Measurements from ENCODE around the gene CTSW.

The CTSW gene

GRCh38 chr11:65919573-65920371 is 40.1 kb downstream of the CTSW start:
- DNase-seq (ENCODE audit: low spot score) = peak; percentile 37
- no peak for FAIRE-seq

GRCh38 chr11:65920372-65920802 is 40.8 kb downstream of the CTSW start:
- FAIRE-seq (no peak), DNase-seq (ENCODE audit: low spot score) (no peak)

DNA sequence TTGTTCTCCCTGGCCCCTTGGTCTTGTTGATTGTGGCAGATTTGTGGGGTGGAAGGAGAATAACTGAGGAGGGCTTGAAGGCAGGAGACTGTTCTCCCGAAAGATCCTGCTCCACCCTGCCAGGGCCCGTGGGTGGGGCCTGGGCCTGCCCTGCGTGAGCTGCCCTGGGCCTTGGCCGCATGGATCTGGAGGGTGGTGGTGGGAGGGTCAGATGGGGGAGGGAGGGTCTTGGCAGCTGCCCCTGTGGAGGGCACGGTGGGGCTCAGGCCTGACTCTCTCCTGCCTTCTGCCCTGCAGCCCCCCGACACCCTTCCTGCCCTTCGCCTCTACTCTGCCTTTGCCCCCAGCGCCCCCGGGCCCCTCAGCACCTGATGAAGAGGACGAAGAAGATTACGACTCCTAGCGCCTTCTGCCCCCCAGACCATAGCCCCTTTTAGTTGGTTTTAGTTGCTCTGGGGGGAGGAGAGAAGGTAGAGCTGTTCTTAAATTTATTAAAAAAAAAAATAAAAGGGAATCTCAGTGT is 41.5 kb downstream of the CTSW start:
- FAIRE-seq (no peak), DNase-seq (ENCODE audit: low spot score) (no peak)

GRCh38 chr11:65921876-65922275 is 42.2 kb downstream of the CTSW start:
- no peak for FAIRE-seq
- DNase-seq (ENCODE audit: low spot score) = no peak

DNA sequence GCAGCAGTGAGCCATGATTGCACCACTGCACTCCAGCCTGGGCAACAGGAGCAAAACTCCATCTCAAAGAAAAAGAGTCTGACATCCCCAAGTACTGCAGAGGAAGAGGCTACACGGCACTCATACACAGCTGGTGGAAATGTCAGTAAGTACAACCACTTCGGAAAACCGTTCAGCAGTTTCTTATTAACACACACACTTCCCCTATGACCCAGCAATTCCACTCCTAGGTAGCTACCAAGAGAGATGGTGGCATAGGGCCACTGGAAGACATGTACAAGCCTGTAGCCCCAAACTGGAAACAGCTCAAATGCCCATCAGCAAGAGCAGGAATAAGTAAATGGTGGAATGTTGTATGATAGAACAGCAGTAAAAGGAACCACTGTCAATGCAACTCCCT is 42.9 kb downstream of the CTSW start:
- DNase-seq (ENCODE audit: low spot score) (no peak), FAIRE-seq (no peak)

- DNase-seq (ENCODE audit: low spot score) (no peak), FAIRE-seq (no peak)
Observed at GRCh38 chr11:65925397-65925796, 45.8 kb downstream of the CTSW start.

DNA sequence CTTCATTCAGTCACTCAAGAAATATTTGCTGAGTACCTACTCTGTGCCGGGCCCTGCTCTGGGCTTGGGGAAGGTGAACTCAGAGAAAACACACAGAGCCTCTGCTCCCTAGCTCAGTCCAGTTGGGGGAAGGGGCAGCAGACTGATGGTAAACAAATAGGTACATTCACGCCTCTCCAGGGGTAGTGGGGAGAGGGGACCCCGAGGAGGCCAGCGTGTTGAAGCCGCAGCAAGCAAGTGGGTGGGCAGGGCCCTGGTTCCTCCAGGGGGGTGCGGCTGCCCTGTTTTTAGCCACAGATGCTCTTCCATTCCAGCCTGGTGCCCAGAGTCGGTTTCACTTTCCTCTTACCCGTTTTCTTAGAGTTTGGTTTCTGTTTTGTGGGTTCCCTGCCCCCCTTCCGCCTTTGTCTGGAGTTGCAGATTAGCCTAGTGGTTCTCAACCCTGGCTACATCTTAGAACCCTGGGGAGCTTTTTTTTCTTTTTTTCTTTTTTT is 48.3 kb downstream of the CTSW start:
- DNase-seq (ENCODE audit: low spot score) = no peak
- FAIRE-seq = no peak

DNA sequence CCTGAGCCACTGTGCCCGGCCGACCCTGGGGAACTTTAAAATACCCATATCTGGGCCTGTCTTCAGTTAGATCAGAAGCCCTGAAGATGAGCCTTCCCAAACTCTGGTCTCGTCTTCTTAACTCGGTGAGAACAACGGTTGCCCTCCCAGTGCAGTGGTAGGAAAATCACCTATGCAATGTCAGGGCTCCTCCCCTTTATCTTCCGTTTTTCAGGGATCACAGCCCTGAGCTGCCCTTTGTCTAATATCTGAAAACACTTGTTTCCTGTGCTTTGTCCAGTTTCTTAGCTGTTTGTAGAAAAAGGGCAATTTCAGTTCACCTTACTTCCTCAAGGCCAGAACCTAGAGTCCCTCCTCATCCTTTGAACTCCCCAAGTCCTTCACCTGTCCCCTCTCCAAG is 49.0 kb downstream of the CTSW start:
- DNase-seq (ENCODE audit: low spot score) (no peak), FAIRE-seq (no peak)

- no peak for DNase-seq (ENCODE audit: low spot score)
- no peak for FAIRE-seq
Observed at GRCh38 chr11:65931773-65932557, 52.3 kb downstream of the CTSW start.

DNA sequence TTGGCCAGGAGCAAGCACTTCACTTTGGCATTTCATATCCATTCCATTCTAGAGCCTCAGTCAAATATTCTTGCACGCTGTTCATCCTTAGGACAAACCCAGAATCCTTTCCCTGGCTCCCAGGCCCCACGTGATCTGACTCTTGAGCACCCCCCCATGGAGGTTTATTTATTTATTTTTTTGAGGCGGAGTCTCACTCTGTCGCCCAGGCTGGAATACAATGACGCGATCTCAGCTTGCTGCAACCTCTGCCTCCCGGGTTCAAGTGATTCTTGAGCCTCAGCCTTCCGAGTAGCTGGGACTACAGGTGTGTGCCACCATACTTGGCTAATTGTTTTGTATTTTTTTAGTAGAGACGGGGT is 52.9 kb downstream of the CTSW start:
- DNase-seq (ENCODE audit: low spot score) (no peak), FAIRE-seq (no peak)
